ENCODE results near the gene OSBPL6. TPM values are rescaled to one million over a fixed set of nuclear protein-coding genes. Genes with fewer than 3 reads are reported as not detected.

OSBPL6 gene
- total and polyA plus RNA-seq, 2 of the 13 experiments (the other 11 are each of a cell fraction or from before 2014, with no cell fraction given) = 0.03 to 0.11 TPM

DNA sequence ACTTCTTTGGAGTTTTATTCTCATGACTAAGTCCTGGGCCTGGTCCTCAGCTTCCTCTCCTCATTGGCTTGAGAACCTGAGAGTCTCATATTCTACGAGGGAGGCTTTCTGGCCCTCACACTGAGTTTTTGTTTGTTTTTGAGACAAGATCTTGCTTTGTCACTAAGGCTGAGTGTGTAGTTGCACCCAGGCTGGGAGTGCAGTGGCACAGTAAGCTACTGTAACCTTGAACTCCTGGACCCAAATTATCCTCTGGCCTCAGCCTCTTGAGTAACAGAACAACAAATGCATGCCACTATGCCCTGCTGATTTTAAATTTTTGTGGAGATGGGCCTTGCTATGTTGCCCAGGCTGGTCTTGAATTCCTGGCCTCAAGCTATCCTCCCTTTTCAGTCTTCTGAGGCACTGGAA lies 234.1 kb downstream of the OSBPL6 start (continued):
- TF ChIP-seq IKZF5 (CRISPR knock-in tag; IDR thresholded peaks at IDR 0.05) = 0 out of 2 replicates have a peak, but pooled peaks have one; percentile 13
- TF ChIP-seq NCOA2 (CRISPR knock-in tag; IDR thresholded peaks at IDR 0.05) = peak; percentile 86
- 0 out of 2 replicates have a peak, but pooled peaks have one; percentile 33 for TF ChIP-seq NFIC (IDR thresholded peaks at IDR 0.05; ENCODE audit: low read length)
- TF ChIP-seq, protein P1, sequence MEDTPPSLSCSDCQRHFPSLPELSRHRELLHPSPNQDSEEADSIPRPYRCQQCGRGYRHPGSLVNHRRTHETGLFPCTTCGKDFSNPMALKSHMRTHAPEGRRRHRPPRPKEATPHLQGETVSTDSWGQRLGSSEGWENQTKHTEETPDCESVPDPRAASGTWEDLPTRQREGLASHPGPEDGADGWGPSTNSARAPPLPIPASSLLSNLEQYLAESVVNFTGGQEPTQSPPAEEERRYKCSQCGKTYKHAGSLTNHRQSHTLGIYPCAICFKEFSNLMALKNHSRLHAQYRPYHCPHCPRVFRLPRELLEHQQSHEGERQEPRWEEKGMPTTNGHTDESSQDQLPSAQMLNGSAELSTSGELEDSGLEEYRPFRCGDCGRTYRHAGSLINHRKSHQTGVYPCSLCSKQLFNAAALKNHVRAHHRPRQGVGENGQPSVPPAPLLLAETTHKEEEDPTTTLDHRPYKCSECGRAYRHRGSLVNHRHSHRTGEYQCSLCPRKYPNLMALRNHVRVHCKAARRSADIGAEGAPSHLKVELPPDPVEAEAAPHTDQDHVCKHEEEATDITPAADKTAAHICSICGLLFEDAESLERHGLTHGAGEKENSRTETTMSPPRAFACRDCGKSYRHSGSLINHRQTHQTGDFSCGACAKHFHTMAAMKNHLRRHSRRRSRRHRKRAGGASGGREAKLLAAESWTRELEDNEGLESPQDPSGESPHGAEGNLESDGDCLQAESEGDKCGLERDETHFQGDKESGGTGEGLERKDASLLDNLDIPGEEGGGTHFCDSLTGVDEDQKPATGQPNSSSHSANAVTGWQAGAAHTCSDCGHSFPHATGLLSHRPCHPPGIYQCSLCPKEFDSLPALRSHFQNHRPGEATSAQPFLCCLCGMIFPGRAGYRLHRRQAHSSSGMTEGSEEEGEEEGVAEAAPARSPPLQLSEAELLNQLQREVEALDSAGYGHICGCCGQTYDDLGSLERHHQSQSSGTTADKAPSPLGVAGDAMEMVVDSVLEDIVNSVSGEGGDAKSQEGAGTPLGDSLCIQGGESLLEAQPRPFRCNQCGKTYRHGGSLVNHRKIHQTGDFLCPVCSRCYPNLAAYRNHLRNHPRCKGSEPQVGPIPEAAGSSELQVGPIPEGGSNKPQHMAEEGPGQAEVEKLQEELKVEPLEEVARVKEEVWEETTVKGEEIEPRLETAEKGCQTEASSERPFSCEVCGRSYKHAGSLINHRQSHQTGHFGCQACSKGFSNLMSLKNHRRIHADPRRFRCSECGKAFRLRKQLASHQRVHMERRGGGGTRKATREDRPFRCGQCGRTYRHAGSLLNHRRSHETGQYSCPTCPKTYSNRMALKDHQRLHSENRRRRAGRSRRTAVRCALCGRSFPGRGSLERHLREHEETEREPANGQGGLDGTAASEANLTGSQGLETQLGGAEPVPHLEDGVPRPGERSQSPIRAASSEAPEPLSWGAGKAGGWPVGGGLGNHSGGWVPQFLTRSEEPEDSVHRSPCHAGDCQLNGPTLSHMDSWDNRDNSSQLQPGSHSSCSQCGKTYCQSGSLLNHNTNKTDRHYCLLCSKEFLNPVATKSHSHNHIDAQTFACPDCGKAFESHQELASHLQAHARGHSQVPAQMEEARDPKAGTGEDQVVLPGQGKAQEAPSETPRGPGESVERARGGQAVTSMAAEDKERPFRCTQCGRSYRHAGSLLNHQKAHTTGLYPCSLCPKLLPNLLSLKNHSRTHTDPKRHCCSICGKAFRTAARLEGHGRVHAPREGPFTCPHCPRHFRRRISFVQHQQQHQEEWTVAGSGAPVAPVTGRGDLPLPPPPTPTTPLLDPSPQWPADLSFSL (CRISPR knock-in tag; IDR thresholded peaks at IDR 0.05) = peak; percentile 91
- peak; percentile 74 for TF ChIP-seq MED1 (CRISPR knock-in tag; IDR thresholded peaks at IDR 0.05)
- peak; percentile 77 for TF ChIP-seq MAX (IDR thresholded peaks at IDR 0.05)
- peak; percentile 76; the same call in 1 of the 2 replicates for TF ChIP-seq POGZ (CRISPR knock-in tag; IDR thresholded peaks at IDR 0.05)
- TF ChIP-seq ZNF674 (CRISPR knock-in tag; IDR thresholded peaks at IDR 0.05; ENCODE audit: low read depth) = no peak
- no peak for TF ChIP-seq MZF1 (CRISPR knock-in tag; IDR thresholded peaks at IDR 0.05; ENCODE audit: borderline replicate concordance)
- TF ChIP-seq ARID2 (CRISPR knock-in tag; IDR thresholded peaks at IDR 0.05; ENCODE audit: borderline replicate concordance) = 0 out of 2 replicates have a peak, but pooled peaks have one; percentile 58
- TF ChIP-seq ZMYM2 (CRISPR knock-in tag; IDR thresholded peaks at IDR 0.05) = peak; percentile 88
- peak; percentile 68; the same call in 1 of the 2 replicates for TF ChIP-seq KAT8 (CRISPR knock-in tag; IDR thresholded peaks at IDR 0.05)
- 0 out of 2 replicates have a peak, but pooled peaks have one; percentile 17 for TF ChIP-seq MXD4 (CRISPR knock-in tag; IDR thresholded peaks at IDR 0.05)
- TF ChIP-seq SRSF9 (IDR thresholded peaks at IDR 0.05; ENCODE audit: borderline replicate concordance, insufficient read depth, low read depth, low read length, poor library complexity, severe bottlenecking) = no peak
- TF ChIP-seq, protein P2, sequence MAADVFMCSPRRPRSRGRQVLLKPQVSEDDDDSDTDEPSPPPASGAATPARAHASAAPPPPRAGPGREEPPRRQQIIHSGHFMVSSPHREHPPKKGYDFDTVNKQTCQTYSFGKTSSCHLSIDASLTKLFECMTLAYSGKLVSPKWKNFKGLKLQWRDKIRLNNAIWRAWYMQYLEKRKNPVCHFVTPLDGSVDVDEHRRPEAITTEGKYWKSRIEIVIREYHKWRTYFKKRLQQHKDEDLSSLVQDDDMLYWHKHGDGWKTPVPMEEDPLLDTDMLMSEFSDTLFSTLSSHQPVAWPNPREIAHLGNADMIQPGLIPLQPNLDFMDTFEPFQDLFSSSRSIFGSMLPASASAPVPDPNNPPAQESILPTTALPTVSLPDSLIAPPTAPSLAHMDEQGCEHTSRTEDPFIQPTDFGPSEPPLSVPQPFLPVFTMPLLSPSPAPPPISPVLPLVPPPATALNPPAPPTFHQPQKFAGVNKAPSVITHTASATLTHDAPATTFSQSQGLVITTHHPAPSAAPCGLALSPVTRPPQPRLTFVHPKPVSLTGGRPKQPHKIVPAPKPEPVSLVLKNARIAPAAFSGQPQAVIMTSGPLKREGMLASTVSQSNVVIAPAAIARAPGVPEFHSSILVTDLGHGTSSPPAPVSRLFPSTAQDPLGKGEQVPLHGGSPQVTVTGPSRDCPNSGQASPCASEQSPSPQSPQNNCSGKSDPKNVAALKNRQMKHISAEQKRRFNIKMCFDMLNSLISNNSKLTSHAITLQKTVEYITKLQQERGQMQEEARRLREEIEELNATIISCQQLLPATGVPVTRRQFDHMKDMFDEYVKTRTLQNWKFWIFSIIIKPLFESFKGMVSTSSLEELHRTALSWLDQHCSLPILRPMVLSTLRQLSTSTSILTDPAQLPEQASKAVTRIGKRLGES (CRISPR knock-in tag; IDR thresholded peaks at IDR 0.05; ENCODE audit: borderline replicate concordance) = no peak
